CD14-positive monocyte (primary cell): Measurements from ENCODE around the gene MIPOL1. TPM values are rescaled to one million over a fixed set of nuclear protein-coding genes. Genes with fewer than 3 reads are reported as not detected.

Experiments used
- DNase-seq, 3 donors: peaks; one replicate each; pipeline ENCODE4 v3.0.0-alpha.2; 2011 to 2022
- H2AFZ ChIP-seq: 2 replicates; pipeline ENCODE4 v1.6.0; 2012; ENCODE audit warnings: mild to moderate bottlenecking, low read depth, low read length, inconsistent platforms; ENCODE audit not compliant: insufficient read depth, poor library complexity, severe bottlenecking
- H3K27ac ChIP-seq, 2 donors: 1 replicate in 1 of 2; 2 replicates in 1 of 2; pipeline ENCODE4 v1.5.1; 2012 to 2013; ENCODE audit warnings: low read length in 2 of 2, control low read depth in 1 of 2, inconsistent platforms in 1 of 2, low read depth in 1 of 2, mild to moderate bottlenecking in 1 of 2
- H3K27me3 ChIP-seq, 2 donors: one replicate each; pipeline versions ENCODE4 v1.6.0 to v1.6.1; 2011 to 2013; ENCODE audit warnings: low read length in 2 of 2; ENCODE audit not compliant: control insufficient read depth in 2 of 2, insufficient read depth in 2 of 2
- H3K36me3 ChIP-seq, 2 donors: replicated peaks in 1 of 2; 1 replicate in 1 of 2; 2 replicates in 1 of 2; pipeline versions ENCODE4 v1.5.1 to v1.6.1; 2012 to 2013; ENCODE audit warnings: low read length in 2 of 2, control low read depth in 1 of 2, inconsistent platforms in 1 of 2, mild to moderate bottlenecking in 1 of 2; ENCODE audit not compliant: insufficient read depth in 2 of 2, control insufficient read depth in 1 of 2
- H3K4me1 ChIP-seq, 2 donors: 1 replicate in 1 of 2; 2 replicates in 1 of 2; pipeline versions ENCODE4 v1.5.1 to v1.6.1; 2012 to 2013; ENCODE audit warnings: low read length in 2 of 2, control low read depth in 1 of 2, inconsistent platforms in 1 of 2, mild to moderate bottlenecking in 1 of 2, moderate library complexity in 1 of 2; ENCODE audit not compliant: insufficient read depth in 2 of 2, control insufficient read depth in 1 of 2
- H3K4me2 ChIP-seq: replicated peaks from 2 replicates; pipeline ENCODE3; 2012; ENCODE audit warnings: low read length, moderate library complexity, mild to moderate bottlenecking; ENCODE audit not compliant: poor library complexity, severe bottlenecking; ENCODE audit errors: extremely low read depth
- H3K4me3 ChIP-seq, 3 experiments: fragments of 200-600 bp in 1 of 3; sonication (generic) in 1 of 3; replicated peaks in 1 of 3; 1 replicate in 2 of 3; 2 replicates in 1 of 3; pipeline ENCODE4 v1.5.1; 2011 to 2013; ENCODE audit warnings: low read length in 3 of 3, mild to moderate bottlenecking in 3 of 3, control low read depth in 2 of 3, low read depth in 2 of 3, inconsistent platforms in 1 of 3, moderate library complexity in 1 of 3
- H3K79me2 ChIP-seq: 2 replicates; pipeline ENCODE4 v1.6.0; 2012; ENCODE audit warnings: mild to moderate bottlenecking, control low read depth, inconsistent platforms, low read length, moderate library complexity; ENCODE audit not compliant: insufficient read depth
- H3K9ac ChIP-seq: 2 replicates; pipeline ENCODE4 v1.6.0; 2017; ENCODE audit warnings: low read length, mild to moderate bottlenecking; ENCODE audit not compliant: insufficient read depth, poor library complexity, severe bottlenecking
- H3K9me3 ChIP-seq, 2 donors: replicated peaks in 1 of 2; 1 replicate in 1 of 2; 2 replicates in 1 of 2; pipeline versions ENCODE4 v1.5.1 to v1.6.1; 2012 to 2013; ENCODE audit warnings: low read length in 2 of 2, control low read depth in 1 of 2; ENCODE audit not compliant: control insufficient read depth in 1 of 2, insufficient read depth in 1 of 2
- H4K20me1 ChIP-seq: 2 replicates; pipeline ENCODE4 v1.6.0; 2012; ENCODE audit warnings: mild to moderate bottlenecking, low read length, control low read depth, moderate library complexity; ENCODE audit not compliant: insufficient read depth
- H3K27ac Mint-ChIP-seq, 7 donors: one replicate each; pipeline ENCODE4 v1.8.0; 2020; ENCODE audit warnings: mild to moderate bottlenecking in 7 of 7, mixed read lengths in 7 of 7, moderate library complexity in 6 of 7, inconsistent platforms in 2 of 7
- H3K27me3 Mint-ChIP-seq, 3 donors: one replicate each; pipeline ENCODE4 v1.8.0; 2021 to 2022; ENCODE audit warnings: low read depth in 3 of 3, mild to moderate bottlenecking in 3 of 3, mixed read lengths in 3 of 3, moderate library complexity in 3 of 3, inconsistent platforms in 1 of 3
- H3K36me3 Mint-ChIP-seq, 2 donors: one replicate each; pipeline ENCODE4 v1.8.0; 2020; ENCODE audit warnings: mixed read lengths in 2 of 2, inconsistent platforms in 1 of 2, mild to moderate bottlenecking in 1 of 2
- H3K4me1 Mint-ChIP-seq: one replicate; pipeline ENCODE4 v1.8.0; 2020; ENCODE audit warnings: mild to moderate bottlenecking, mixed read lengths
- H3K4me3 Mint-ChIP-seq, 2 donors: one replicate each; pipeline ENCODE4 v1.8.0; 2020; ENCODE audit warnings: mild to moderate bottlenecking in 2 of 2, mixed read lengths in 2 of 2, moderate library complexity in 1 of 2
- H3K9me3 Mint-ChIP-seq, 7 donors: one replicate each; pipeline ENCODE4 v1.8.0; 2020 to 2022; ENCODE audit warnings: mixed read lengths in 7 of 7, mild to moderate bottlenecking in 6 of 7, moderate library complexity in 6 of 7, inconsistent platforms in 2 of 7
- CTCF ChIP-seq: fragments of 200-600 bp; IDR thresholded peaks from one replicate; pipeline ENCODE4 v1.8.0; 2022; ENCODE audit warnings: antibody characterized with exemption, mild to moderate bottlenecking
- WGBS: methylation state at CpG from one replicate; pipeline ENCODE4 v1.1.5; 2013; ENCODE audit warnings: missing lambda C conversion rate; ENCODE audit not compliant: insufficient coverage; 5-methylcytosine and 5-hydroxymethylcytosine counted together
- intact Hi-C, 2 donors: fragments of 100-400 bp; cut with micrococcal nuclease; formaldehyde crosslinking; loops; one replicate each; pipeline versions ENCODE4 v1.15.0 to v1.15.1; 2023
- polyA plus RNA-seq, 3 donors: library from polyadenylated mRNA; depleted of rRNA in 1 of 3; unstranded in 2 of 3; stranded (reverse) in 1 of 3; fragments of 300-500 nt in 2 of 3; fragments of >200 nt in 1 of 3; fragmentation: Illumina TruSeq in 2 of 3; gene quantifications; 1 replicate in 2 of 3; 2 replicates in 1 of 3; pipeline ENCODE4 v1.2.3, GENCODE V29; 2012 to 2021

Gene MIPOL1
- polyA plus RNA-seq, 3 donors: not detected

GRCh38 chr14:37328673-37329072, 130.9 kb downstream of the MIPOL1 start:
- Mint-ChIP-seq H3K36me3 (no peaks in the 10 kb centered on the region), H3K27ac (no peak overlapping the region), H3K4me3 (no peak overlapping the region), H3K4me1 (no peaks in the 10 kb centered on the region), H3K9me3 (peaks cover 0 to 11% (median 4%) of the 10 kb centered on the region in 7 donors), H3K27me3 (no peaks in the 10 kb centered on the region)
- no CpG with 5 or more reads among the region's 1 CpG for WGBS
- no peaks in the 10 kb centered on the region for H3K9me3 ChIP-seq
- no peaks in the 10 kb centered on the region for H4K20me1 ChIP-seq
- intact Hi-C loops: no loop called here
- TF ChIP-seq CTCF: no peak
- H3K27ac ChIP-seq: no peak overlapping the region
- no peak overlapping the region for H3K4me3 ChIP-seq
- DNase-seq: no peak
- no peak overlapping the region for H2AFZ ChIP-seq
- no peaks in the 10 kb centered on the region for H3K36me3 ChIP-seq
- no peaks in the 10 kb centered on the region for H3K4me1 ChIP-seq
- no peak overlapping the region for H3K4me2 ChIP-seq
- no peak overlapping the region for H3K9ac ChIP-seq
- H3K27me3 ChIP-seq: no peaks in the 10 kb centered on the region
- no peaks in the 10 kb centered on the region for H3K79me2 ChIP-seq

DNA sequence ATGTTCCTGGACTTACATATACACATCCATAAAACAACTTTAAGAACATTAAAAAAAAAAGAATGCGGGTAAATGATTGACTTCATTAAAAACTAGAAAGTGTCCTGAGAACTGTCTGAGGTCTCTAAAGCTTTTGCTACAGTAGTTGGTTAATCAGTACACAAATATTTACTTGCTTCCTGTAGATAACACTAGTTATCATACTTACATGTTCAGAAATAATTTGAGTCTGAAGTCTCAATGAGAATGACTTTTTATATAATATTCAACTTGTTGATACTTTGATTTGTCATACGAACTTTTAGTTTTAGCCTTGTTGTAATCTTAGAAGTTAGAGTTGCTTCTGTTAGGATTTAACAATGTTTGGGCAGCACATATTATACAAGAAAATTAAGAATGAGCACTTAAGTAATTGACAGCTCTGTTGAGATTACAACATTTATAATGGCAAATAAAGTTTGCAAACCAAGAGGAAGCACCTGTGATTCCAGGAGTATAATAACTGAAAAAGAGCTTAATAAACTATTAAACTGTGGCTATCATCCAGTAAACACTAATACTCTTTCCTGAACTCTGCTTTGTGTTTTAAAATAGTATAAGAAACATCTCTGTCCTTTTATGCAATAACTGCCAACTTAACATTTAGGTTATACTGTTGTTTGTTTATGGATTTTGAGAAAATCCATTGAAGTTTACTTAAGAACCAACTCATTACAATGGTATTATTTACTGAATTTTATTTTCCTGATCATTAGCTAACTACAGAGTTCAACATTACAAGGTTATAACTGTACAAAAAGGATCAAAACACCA, 131.7 kb downstream of the MIPOL1 start:
- Mint-ChIP-seq H3K9me3 (peaks cover 0 to 11% (median 4%) of the 10 kb centered on the region in 7 donors), H3K27ac (no peak overlapping the region), H3K27me3 (no peaks in the 10 kb centered on the region), H3K4me3 (no peak overlapping the region), H3K36me3 (no peaks in the 10 kb centered on the region), H3K4me1 (no peaks in the 10 kb centered on the region)
- no CpG with 5 or more reads among the region's 2 CpGs for WGBS
- Histone ChIP-seq H3K79me2 (no peaks in the 10 kb centered on the region), H3K9ac (no peak overlapping the region), H3K4me1 (no peaks in the 10 kb centered on the region), H3K27ac (no peak overlapping the region), H3K9me3 (no peaks in the 10 kb centered on the region), H2AFZ (no peak overlapping the region), H3K4me3 (no peak overlapping the region), H3K27me3 (no peaks in the 10 kb centered on the region), H4K20me1 (no peaks in the 10 kb centered on the region), H3K4me2 (no peak overlapping the region), H3K36me3 (no peaks in the 10 kb centered on the region)
- no peak for TF ChIP-seq CTCF
- intact Hi-C loops: no loop called here
- no peak for DNase-seq
